ENCODE data around the gene RAB3B.
A peak's percentile ranks its signal among the peaks of the same experiment; 100 is the strongest.
"Not testable (repeated sequence)": the region's sequence is repeated elsewhere in the genome, so short reads cannot be mapped to it uniquely, and the experiment has no call there.

The RAB3B gene

DNA sequence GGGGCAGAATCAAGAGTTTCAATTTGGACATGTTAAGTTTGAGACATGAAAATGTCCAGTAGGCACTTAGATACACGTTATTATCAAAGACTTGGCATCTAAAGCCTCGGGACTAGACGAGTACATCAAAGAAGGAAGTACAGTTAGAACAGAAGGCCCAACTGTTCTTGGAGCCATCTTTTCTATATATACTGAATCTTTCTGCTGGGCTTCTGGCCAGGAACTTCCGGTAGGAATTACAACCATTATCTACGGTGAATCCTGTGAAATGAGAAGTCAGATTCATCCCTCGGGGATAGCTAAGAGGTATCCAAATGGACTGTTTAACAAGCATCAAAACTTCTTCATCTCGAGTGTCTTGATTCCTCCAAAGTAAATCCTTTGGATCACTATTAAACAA lies 77.6 kb downstream of the RAB3B start:
- FAIRE-seq, result no peak

DNA sequence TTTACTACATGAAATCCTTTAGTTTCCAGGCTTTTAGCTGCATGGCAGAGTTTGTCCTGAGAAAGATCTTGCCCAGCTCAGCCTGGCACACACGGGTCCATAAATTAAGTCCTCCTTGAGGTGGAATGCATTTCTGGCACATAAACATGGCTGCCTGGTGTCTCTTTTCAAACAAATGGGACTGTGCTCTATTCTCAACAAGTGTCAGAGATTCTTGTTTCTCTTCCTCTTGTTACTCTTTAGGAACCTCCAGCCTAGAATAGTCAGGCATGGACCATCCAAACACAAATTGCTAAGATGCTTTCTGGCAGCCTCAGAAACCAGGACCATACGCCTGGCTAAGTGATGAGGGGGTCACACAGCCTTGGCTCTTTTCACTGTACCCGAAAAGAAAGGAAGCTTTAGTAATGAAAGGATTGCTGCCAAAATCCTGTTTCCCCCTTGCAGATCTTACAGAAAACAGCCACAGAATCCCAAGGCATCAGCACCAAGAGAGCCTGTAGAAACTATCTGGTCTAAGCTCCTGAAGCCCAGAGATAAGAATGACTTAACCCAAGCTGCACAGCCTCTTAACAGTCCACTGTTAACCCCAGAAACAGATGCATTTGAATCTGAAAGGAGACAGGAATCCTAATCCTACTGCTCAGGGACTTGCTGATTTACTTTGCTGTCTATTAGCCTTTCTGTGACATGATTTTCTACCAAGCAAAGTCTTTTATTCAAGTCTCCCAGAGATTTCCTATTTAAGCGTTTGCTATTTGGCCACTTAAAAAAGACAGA lies 80.1 kb downstream of the RAB3B start:
- no peak for FAIRE-seq

DNA sequence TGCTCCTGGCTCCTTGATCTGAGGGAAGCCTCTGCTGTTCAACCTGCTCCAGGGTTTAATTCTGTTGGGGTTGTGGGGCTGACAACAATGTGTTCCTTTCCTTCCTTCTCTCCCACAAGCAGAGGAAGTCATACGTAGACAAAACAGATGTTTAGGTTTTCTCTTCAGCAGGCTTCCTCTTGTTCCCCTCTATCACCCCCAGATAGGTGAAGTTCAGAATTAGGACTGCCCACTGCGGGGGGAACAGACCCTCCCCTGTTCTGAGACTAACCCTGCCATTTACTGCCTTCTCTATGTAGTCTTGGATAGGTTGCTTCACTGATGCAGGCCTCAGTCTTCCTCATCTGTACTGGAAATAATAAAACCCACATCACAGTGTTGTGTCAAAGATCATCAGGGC lies 82.0 kb downstream of the RAB3B start:
- FAIRE-seq, result no peak

DNA sequence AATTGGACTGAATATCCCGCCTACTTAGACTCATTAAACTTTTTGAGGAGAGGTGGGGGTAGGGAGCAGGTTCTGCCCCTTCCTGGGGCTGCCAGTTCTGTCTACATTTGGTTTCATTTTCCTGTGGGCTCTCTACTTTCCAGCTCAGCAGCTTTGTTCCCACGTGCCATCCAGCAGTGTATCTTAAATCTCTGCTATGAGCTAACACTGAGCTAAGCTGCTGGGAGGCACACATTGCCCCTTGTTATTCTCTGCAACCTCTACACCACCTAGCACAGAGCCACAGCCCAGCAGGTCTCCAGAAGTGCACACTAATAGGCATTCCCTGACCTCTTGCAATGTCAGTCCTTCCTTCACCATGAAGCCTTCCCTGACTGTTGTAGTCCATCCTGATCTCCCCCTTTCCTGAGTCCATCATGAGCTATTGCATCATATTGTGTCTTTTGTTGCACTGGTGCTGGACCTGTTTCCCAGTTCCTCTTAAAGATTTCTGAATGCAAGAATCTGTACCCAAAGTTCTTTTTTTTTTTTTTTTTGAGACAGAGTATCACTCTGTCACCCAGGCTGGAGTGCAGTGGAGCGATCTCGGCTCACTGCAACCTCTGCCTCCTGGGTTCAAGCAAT lies 83.3 kb downstream of the RAB3B start:
- no peak for FAIRE-seq

DNA sequence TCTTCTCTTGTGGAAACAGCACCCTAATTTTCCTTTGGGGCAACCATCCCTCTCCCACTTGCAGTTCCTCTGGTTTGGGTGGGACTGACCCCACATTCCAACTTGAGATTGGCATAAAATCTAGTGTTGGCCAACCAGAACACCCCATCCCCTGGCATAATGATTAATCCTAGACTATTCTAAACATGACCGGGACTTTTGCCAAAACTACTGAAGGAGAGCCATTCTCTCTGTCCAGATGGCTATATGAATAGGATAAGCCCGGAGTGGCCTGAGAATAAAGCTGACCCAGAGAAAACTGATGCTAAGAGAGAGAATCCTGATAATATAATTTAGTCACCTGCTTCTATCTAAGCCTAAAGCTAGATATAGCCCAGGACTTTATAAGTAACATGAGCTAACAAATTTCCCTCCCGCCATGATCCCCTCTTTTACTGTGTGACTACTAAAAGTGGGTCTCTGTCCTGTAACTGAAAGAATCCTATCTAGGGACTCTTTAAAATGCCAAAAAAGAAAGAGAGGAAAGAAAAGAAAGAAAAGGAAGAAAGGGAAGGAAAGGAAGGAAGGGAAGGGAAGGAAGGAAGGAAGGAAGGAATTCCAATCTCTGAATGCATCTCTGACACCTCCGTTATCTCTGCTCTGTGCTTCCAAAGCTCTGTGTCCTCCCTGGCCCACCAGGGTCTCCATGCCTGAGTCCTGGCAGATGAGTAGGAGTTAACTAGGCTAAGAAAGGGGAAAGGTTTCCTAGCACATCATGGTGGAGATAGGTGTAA lies 84.0 kb downstream of the RAB3B start:
- FAIRE-seq, result no peak

DNA sequence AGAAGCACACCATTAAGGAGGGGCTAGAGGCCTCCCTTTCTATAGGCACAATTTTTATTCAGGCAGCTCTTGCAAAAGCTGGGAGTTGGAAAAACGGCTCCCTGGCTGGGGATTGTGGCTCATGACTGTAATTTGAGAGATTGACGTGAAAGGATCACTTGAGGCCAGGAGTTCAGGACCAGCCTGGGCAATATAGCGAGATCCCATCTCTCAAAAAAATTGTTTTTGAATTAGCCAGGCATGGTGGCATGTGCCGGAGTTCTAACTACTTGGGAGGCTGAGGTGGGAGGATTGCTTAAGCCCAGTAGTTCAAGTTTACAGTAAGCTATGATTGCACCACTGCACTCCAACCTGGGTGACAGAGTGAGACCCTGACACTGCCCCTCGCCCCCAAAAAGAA lies 88.0 kb downstream of the RAB3B start:
- no peak for FAIRE-seq

DNA sequence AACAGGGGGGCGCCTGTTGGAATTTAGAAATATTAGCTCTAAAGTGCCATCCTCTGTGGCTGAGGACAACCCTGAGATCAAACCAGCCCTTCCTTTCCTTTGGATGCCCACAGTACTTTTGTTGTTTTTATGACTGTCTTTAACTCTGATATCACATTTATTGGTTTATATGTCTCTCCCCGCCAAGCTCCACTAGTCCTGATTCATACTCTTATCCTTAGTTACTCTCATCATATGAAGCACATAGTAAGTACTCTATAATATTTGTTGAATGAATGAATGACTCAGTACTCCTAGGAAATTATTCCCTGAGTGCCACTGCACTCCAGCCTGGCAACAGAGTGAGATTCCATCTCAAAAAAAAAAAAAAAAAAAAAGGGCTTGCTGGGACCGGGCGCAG lies 89.3 kb downstream of the RAB3B start:
- FAIRE-seq, result no peak

DNA sequence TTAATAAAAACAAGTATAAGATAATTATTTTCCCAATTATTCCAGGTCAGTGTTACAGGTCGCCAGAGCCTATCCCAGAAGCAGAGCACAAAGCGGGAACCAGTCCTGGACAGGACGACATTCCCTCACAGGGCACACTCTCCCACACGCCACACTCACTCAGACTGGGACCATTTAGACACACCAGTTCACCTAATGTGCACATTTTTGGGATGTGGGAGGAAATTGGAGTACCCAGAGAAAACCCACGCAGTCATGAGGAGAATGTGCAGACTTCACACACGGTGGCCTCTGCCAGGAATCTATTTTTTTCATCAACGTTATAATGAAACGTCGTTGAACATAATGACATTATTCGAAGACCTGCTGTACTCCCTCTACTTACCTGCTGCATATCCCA lies 91.5 kb downstream of the RAB3B start:
- no peak for FAIRE-seq

DNA sequence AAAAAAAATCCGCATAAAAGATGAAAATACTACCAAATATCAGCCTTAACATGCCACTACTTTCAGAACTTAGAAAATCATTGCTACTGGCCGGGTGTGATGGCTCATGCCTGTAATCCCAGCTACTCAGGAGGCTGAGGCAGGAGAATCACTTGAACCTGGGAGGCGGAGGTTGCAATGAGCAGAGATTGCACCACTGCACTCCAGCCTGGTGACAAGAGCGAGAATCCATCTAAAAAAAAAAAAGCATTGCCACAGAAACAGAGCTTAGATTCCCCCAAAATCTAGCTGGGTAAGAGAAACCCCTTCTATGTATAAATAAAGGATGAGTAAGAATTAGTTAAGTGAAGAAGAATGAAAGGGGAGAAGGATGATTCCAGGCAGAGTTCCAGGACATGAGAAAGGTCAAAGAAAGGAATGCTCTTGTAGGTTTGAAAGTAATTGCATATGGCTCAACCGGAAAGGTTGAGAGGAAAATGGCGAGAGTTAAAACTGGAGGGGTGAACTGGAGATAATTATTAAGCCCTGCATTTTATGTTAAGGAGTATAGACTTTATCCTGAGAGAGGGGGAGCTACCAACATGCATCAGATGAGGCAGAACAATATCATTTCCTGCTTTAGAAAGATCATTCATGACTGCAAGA lies 92.3 kb downstream of the RAB3B start:
- no peak for FAIRE-seq

DNA sequence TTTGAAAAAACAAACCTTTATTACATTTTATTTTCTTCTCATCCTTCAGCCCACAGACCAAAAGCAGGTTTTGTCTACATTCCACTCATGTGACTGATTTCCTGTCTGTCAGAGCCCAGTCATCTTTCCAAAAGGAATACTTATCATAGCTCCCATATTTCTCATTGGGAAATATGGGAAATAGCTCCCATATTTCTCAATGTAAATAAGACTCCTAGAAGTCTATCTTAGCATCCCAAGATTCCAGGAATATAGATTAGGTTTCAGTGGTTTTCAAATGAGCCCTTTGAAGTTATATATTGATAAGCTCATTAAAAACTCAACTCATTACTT lies 92.8 kb downstream of the RAB3B start:
- no peak for FAIRE-seq

DNA sequence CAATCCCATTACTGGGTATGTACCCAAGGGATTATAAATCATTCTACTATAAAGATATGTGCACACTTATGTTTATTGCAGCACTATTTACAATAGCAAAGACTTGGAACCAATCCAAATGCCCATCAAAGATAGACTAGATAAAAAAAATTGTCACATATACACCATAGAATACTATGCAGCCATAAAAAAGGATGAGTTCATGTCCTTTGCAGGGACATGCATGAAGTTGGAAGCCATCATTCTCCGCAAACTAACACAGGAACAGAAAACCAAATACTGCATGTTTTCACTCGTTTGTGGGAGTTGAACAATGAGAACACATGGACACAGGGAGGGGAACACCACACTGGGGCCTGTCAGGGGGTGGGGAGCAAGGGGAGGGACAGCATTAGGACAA lies 95.8 kb downstream of the RAB3B start:
- not testable (repeated sequence) for FAIRE-seq

DNA sequence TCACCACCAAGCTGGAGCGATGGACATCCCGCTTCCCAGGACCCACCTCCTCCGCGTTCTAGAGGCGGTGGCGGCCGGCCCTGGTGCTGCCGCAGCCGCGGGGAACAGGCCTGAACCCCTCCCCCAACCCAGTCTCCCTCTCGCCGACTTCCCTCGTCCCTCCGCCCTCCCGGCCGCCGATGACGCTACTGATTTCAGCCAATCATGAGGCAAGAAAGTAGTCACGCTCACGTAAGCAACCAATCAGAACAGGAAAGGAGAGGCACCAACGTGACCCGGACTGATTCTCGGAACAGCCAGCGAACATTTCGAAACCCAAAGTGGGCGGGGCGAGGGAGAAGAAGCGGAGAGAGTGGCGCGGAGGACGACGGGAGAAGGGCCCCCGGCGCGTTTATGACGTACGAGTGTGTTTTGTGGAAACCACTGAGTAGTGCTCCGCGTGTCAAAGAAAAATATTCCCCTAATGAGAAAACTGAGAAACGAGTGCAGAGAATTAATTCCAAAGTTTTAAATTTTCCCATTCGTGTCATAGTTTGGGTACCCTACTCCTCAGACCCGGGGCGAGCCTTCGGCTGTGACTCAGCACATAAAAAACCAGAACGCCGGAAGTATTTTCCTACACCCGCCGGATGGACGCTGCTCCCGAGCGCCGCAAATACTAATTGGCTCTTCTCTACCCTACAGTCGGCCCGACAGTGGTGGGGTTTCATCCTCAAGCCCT lies 111.7 kb downstream of the RAB3B start, which contains the start of gene NRDC:
NRDC (minus strand) TSS at position 112 of the 721 bp plus-strand sequence. CDS start 112 bp downstream, outside the sequence.
- peak; percentile 98 for FAIRE-seq

DNA sequence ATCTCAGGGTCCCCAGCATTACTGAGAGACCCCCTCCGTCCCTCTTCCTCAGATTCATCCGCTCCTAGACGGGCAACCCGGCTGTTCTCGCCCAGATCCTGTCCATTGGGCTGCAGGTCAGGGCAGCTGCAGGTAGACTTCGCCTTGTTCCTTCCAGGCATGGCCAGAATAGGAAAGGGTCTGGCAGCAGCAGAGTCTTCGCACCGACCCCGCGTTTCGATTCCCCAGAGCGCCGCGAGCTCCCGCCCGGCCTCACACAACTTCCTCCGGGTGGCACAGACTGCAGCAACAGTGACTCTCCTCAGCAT lies 112.2 kb downstream of the RAB3B start:
- no peak for FAIRE-seq

DNA sequence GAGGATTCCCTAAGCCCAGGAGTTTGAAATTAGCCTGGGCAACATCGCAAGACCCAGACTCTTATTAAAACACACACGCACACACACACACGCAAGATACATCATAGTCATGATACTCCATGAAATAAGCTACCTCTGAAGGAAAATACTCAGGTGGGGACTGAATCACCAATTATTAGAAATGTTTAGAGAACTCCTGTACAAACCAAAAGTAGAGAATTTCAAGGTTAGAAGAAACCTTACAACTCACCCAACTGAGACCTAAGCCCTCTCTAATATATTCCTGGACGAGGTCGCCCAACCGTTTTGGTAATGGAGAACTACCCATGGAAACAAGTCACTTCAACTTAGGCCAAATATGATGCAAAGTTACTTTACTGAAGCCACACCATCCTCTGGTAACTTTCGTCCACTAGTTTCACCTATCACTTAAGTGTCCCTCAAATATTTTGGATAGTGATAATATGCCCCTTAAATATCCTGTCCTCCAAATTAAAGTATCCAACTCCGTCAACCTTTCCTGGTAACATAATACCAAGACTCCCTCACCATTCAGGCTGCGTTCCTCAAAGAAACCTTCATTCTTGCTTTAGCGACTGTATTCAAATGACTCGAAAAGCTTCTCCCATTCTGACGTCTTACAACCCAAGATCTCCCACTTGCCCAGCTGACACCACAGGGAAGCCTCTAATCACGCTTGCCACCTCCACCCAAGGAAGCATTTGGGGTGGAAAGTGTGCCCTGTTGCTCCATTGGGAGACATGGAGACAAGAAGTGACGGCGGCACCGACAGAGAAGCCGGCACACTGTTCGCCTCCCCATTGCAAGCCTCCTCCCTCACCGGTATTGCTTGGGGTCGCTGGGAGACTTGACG lies 112.8 kb downstream of the RAB3B start:
- FAIRE-seq, result no peak

DNA sequence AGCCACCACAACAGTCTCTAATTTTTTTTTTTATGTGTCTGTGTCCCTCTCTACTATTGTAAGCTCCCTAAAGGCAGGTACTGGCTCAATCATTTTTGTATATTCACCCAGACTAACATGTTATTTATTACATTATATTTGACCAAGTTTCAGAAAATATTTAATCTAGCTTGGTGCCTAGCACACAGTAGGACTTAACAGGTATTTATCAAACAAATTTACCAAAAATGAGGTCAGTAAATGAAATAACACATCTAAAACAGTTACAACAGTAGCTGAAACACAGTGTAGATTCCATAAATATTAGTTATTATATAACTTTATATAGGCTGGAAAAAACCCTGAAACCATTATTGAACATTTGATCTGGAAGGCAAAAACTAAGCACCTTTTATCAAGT lies 114.7 kb downstream of the RAB3B start:
- FAIRE-seq, result no peak

DNA sequence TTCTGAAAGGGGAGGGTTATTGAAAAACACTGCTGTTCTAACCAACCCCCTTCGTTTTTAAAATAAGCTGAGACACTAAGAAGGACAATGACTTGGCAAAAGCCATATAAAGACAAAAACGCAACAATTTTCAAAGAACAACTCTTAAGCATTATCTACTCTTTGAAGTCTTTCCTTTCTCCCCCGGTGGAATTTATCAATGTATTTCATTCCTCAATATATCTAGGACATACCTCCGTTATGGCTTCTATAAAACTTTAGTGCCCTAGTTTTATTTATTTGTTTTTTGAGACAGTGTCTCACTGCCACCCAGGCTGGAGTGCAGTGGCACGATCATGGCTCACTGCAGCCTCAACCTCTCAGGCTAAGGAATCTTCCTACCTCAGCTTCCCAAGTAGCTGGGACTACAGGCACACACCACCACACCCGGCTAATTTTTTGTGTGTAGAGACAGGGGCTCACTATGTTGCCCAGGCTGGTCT lies 115.2 kb downstream of the RAB3B start:
- FAIRE-seq, result no peak

DNA sequence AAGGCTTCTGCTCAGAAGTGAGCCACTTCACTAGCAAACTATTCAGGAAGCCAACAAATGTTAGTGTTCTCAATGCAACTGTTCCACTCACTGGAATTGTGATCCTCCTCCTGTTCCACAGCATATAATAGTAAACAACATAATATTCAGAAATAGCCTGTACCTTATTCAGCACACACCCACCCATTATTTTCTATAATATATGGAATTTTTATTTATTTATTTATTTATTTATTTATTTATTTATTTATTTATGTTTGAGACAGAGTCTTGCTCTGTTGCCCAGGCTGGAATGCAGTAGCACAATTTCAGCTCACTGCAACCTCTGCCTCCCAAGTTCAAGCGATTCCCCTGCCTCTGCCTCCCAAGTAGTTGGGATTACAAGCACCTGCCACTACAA lies 117.2 kb downstream of the RAB3B start:
- not testable (repeated sequence) for FAIRE-seq

DNA sequence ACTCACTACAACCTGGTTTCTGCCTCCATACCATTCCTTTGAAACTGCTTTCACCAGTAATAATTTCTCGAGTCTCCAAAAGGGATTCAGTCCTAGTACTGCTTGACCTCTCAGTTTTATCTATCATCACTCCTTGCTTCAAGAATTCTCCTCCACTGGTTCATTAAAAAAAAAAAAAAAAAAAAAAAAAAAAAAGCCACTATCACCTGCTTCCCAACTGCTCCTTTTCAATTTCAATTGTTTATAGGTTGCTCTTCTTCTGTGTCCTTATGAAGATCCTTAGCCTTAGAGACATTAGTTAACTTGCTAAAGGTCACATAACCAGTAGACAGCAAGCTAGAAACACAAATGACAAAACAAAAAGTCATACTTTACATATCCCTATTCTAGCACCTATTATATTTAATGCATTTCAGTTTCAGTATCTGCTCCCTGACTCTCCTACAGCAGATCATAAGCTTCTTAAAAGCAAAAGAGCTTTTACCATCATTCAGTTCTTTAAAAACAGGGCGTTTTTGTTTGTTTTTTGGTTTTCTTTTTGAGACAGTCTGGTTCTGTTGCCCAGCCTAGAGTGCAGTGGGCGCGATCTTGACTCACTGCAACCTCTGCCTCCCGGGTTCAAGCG lies 119.0 kb downstream of the RAB3B start:
- no peak for FAIRE-seq

DNA sequence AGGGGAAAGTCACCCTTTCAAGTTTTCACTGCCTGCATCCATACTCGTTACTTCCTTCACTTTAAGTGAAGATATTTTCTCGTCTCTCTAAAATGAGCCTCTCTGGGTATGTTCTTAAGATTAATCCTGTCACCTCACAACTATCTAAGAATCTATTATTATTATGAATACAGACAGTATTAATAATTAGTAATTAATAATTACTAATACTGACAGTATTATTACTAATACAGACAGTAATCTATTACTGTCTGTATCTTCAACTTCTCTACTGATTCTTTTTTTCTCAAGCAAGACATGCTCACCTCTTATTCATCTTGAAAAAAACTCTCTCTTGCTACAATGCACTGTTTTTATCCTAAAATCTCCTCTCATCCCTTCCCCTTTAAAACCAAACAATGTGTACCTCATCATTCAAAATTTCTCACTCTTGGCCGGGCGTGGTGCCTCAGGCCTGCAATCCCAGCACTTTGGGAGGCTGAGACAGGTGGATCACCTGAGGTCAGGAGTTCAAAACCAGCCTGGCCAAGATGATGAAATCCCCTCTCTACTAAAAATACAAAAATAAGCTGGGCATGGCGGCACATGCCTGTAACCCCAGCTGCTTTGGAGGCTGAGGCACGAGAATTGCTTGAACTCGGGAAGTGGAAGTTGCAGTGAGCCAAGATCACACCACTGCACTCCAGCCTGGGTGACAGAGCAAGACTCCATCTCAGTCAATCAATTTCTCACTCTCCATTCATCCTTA lies 119.7 kb downstream of the RAB3B start:
- FAIRE-seq, result no peak

DNA sequence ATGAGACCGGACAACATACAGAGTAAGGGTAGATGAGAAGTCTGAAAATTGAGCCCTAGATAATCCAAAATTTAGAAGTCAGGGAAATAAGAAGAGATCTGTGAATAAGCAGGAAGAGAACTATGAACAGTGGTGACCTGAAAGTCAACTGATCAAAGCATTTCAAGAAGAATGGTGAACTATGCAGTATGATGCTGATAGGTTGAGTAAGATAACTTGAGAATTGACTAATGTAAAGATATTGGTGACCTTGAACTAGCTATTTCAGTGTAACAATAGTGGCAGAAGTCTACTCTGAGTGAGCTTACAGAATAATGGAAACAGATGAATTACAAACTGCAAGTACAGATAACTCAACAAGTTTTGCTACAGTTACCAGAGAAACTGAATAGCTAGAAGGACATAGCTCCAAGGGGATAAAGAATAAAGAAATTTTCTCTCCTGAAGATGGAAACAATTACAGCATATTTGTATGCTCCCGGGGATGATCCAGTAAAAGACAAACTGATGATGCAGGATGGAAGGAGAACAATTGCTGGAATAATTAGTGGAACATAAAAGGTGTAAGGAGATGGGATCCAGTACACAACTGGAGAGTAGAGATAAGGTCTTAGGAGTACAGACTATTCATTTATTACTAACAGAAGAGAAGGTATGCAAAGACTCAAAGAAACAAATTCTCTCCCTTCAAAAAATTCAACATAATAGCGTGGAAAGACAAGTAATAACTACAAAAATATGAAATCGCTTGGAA lies 122.8 kb downstream of the RAB3B start:
- FAIRE-seq, result no peak

Data from TTC549 (cell line).